Liver (tissue), 3 donors: ENCODE measurements around the gene SPAG16.

Experiments
- ATF3 ChIP-seq: IDR thresholded peaks from 2 replicates; pipeline ENCODE4 v1.6.1; 2016; ENCODE audit warnings: antibody characterized with exemption
- CTCF ChIP-seq: fragments of 150-350 bp; IDR thresholded peaks from 2 replicates; pipeline ENCODE4 v1.5.1; 2017; ENCODE audit warnings: improper control_type of control experiment, low read depth, low read length; ENCODE audit not compliant: missing input control
- EGR1 ChIP-seq, 2 donors: IDR thresholded peaks; 2 replicates each; pipeline ENCODE4 v1.6.1; 2016 to 2018; ENCODE audit warnings: antibody characterized with exemption in 2 of 2, low read depth in 2 of 2
- FOXA1 ChIP-seq: IDR thresholded peaks from 2 replicates; pipeline ENCODE4 v1.6.1; 2016; ENCODE audit warnings: antibody characterized with exemption
- FOXA2 ChIP-seq: IDR thresholded peaks from 2 replicates; pipeline ENCODE4 v1.6.1; 2016; ENCODE audit warnings: antibody characterized with exemption
- RAD21 ChIP-seq, 2 donors: IDR thresholded peaks; 2 replicates each; pipeline ENCODE4 v1.6.1; 2016; ENCODE audit warnings: antibody characterized with exemption in 2 of 2, mild to moderate bottlenecking in 2 of 2
- REST ChIP-seq: IDR thresholded peaks from 2 replicates; pipeline ENCODE4 v1.6.1; 2016; ENCODE audit warnings: antibody characterized with exemption, mild to moderate bottlenecking
- donor health status: healthy.
- donor health status: healthy.

- no peak for TF ChIP-seq CTCF
- no peak for TF ChIP-seq REST
- TF ChIP-seq EGR1 (IDR thresholded peaks at IDR 0.05; ENCODE audit: low read depth in 2 of 2) = no peak
- no peak for TF ChIP-seq ATF3
- no peak for TF ChIP-seq RAD21 (IDR thresholded peaks at IDR 0.05)
- no peak for TF ChIP-seq FOXA2
- TF ChIP-seq FOXA1 = no peak
Observed at GRCh38 chr2:214322662-214323061, 1038.4 kb downstream of the SPAG16 start.
